NB4 (cell line): Measurements from ENCODE around the gene ERBB3.

Experiments used
- DNase-seq: peaks from one replicate; pipeline ENCODE4 v3.0.0; 2010; ENCODE audit warnings: low read depth
- H3K4me3 ChIP-seq: one replicate; pipeline ENCODE4 v1.5.1; 2011; ENCODE audit warnings: mild to moderate bottlenecking, low read depth, low read length, moderate library complexity
- CTCF ChIP-seq: IDR thresholded peaks from one replicate; pipeline ENCODE4 v1.5.1; 2012; ENCODE audit warnings: low read depth, low read length
- MYC ChIP-seq: IDR thresholded peaks from 2 replicates; pipeline ENCODE4 v1.6.1; 2011; ENCODE audit warnings: low read depth, low read length
- POLR2A ChIP-seq: IDR thresholded peaks from 2 replicates; pipeline ENCODE4 v1.6.1; 2011; ENCODE audit warnings: mild to moderate bottlenecking; ENCODE audit not compliant: insufficient read length; ENCODE audit errors: extremely low read depth
- TF ChIP-seq, protein P1 (sequence below): IDR thresholded peaks from 2 replicates; pipeline ENCODE4 v1.6.1; 2011; ENCODE audit warnings: low read depth, low read length

The ERBB3 gene

GRCh38 chr12:56104815-56105608, 25.0 kb downstream of the ERBB3 start:
- DNase-seq: peak; percentile 71
- TF ChIP-seq POLR2A: no peak
- TF ChIP-seq, protein P1, sequence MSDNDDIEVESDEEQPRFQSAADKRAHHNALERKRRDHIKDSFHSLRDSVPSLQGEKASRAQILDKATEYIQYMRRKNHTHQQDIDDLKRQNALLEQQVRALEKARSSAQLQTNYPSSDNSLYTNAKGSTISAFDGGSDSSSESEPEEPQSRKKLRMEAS: peak; percentile 96
- peak; percentile 26 for TF ChIP-seq CTCF
- peak; percentile 92 for TF ChIP-seq MYC
- H3K4me3 ChIP-seq: peak overlapping the region; percentile 100

DNA sequence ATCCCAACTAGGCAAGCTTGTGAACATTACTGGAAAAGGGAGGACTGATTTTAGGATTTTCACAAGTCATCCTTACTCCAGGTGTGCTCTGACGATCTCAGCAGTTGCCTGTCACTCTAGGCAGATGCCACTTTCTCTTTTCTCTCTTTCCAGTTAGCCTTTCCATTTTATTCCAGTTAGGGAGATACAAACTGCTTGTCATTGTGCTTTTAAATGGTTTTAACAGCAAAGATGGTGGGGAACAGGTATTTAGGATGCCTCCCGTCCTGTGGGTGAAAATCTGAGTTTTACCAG, 25.6 kb downstream of the ERBB3 start:
- no peak for DNase-seq
- TF ChIP-seq MYC (no peak), POLR2A (no peak), CTCF (no peak)
- TF ChIP-seq, protein P1: no peak
- peak overlapping the region; percentile 100 for H3K4me3 ChIP-seq

- H3K4me3 ChIP-seq: peak overlapping the region; percentile 100
- TF ChIP-seq, protein P1: no peak
- no peak for DNase-seq
These were observed 27.3 kb downstream of the ERBB3 start for GRCh38 chr12:56107242-56107641.

GRCh38 chr12:56110571-56110970, 30.6 kb downstream of the ERBB3 start:
- no peak overlapping the region for H3K4me3 ChIP-seq
- no peak for DNase-seq
- TF ChIP-seq CTCF (no peak), MYC (no peak), POLR2A (no peak)
- TF ChIP-seq, protein P1: no peak

- H3K4me3 ChIP-seq: no peak overlapping the region
- no peak for DNase-seq
- TF ChIP-seq POLR2A: no peak
- no peak for TF ChIP-seq MYC
- TF ChIP-seq, protein P1: no peak
- TF ChIP-seq CTCF: no peak
These were observed 34.1 kb downstream of the ERBB3 start for GRCh38 chr12:56114084-56114483.

- DNase-seq: no peak
- peak overlapping the region; percentile 86 for H3K4me3 ChIP-seq
- TF ChIP-seq POLR2A: no peak
These were observed 35.4 kb downstream of the ERBB3 start for GRCh38 chr12:56115329-56115728.
